NCI-H345 (cell line): ENCODE results near the gene HERC4.

Experiments used
- DNase-seq: peaks from one replicate; lab custom pipeline; 2025; lab: John Stamatoyannopoulos, UW

HERC4 gene, protein sequence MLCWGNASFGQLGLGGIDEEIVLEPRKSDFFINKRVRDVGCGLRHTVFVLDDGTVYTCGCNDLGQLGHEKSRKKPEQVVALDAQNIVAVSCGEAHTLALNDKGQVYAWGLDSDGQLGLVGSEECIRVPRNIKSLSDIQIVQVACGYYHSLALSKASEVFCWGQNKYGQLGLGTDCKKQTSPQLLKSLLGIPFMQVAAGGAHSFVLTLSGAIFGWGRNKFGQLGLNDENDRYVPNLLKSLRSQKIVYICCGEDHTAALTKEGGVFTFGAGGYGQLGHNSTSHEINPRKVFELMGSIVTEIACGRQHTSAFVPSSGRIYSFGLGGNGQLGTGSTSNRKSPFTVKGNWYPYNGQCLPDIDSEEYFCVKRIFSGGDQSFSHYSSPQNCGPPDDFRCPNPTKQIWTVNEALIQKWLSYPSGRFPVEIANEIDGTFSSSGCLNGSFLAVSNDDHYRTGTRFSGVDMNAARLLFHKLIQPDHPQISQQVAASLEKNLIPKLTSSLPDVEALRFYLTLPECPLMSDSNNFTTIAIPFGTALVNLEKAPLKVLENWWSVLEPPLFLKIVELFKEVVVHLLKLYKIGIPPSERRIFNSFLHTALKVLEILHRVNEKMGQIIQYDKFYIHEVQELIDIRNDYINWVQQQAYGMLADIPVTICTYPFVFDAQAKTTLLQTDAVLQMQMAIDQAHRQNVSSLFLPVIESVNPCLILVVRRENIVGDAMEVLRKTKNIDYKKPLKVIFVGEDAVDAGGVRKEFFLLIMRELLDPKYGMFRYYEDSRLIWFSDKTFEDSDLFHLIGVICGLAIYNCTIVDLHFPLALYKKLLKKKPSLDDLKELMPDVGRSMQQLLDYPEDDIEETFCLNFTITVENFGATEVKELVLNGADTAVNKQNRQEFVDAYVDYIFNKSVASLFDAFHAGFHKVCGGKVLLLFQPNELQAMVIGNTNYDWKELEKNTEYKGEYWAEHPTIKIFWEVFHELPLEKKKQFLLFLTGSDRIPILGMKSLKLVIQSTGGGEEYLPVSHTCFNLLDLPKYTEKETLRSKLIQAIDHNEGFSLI

DNA sequence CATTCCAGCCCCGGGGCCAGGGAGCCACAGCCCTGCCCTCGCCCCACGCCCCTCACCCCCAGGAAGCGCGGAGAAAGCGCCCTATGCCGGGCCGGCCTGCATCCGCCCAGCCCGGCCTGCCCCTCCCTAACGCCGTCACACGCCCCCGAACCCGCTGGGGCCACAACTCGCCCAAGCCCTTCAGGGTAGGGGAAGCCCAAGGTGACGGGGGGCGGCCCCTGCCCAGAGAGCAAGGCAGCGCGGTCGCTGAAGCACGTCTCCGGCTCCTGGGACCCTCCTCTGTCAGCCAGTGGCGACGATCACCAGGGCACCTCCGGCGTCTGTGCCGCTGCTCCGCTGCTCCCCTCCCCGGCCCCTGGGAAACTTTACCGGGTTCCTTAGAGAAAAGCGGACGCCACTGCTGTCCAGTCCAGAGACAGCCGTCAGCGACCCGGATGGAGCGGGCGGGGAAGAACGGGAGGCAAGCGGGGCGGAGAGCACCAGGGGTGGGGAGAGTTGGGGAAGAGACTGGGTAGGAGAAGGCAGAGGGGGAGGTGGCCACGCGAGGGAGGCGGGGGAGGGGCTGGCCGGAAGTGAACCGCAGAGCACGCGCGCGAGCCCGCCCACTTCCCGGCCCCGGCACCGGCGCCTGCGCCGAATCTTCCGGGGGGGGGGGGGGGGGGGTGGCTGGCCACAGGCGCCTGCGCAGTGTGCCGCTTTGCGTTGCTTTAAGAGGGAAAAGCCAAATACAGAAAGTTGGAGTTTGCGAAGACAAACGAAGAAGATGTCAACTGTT is at the start of gene HERC4:
Gene HERC4, minus strand, starts transcription at position 509 of the 775 bp plus-strand sequence. CDS start 2,175 bp downstream, outside the sequence.
- DNase-seq, result peak; percentile 88

DNA sequence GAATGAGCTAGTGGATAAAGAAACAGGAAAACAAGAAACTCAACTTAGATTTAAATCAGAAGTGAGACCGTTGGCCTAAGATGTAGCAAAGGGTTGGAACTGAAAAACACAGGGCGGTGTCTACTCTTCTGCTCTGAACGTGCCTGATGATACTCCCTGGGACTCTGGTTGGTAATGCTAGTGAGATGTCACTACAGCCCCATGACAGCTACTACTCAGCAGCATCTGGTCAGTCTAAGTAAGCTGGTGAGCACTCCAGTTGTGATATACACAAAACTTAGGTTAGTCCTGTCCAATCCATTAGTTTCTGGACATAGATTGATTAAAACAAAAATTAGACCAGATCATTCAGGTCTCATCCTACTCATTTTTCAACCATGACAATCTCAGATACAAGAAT is 49.6 kb upstream of the HERC4 start:
- no peak for DNase-seq

DNA sequence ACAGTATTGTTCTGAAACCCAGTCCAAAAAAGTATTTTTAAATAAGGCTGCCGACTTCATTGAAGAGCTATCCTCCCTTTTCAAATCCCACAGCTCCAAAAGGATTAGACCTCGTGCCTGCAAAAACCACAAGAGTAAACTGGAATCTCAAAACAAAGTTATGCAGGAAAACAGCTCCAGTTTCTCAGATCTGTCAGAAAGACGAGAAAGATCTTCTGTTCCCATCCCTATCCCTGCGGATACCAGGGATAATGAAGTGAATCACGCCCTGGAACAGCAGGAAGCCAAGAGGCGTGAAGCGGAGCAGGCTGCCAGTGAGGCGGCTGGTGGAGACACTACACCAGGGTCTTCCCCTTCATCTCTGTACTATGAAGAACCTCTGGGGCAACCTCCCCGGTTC is 46.8 kb upstream of the HERC4 start:
- DNase-seq, result no peak

DNA sequence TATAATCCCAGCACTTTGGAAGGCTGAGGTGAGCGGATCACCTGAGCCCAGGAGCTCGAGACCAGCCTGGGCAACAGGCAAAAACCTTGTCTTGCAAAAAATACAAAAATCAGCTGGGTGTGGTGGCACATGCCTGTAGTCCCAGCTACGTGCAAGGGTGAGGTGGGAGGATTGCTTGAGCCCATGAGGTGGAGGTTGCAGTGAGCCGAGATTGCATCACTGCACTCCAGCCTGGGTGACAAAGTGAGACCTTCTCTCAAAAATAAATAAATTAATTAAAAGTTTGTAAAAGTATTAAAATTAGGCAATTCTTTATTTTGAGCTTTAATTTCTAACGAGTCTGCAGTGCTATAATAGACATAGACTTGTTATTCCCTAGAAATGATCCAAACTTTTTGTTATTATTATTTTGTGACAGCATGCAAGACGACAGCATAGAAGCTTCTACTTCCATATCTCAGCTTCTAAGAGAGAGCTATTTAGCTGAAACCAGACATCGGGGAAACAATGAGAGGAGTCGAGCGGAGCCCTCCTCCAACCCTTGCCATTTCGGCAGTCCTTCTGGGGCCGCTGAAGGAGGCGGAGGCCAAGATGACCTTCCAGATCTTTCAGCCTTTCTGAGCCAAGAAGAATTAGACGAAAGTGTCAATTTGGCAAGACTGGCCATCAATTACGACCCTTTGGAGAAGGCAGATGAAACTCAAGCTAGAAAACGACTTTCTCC is 46.1 kb upstream of the HERC4 start:
- DNase-seq, result no peak

DNA sequence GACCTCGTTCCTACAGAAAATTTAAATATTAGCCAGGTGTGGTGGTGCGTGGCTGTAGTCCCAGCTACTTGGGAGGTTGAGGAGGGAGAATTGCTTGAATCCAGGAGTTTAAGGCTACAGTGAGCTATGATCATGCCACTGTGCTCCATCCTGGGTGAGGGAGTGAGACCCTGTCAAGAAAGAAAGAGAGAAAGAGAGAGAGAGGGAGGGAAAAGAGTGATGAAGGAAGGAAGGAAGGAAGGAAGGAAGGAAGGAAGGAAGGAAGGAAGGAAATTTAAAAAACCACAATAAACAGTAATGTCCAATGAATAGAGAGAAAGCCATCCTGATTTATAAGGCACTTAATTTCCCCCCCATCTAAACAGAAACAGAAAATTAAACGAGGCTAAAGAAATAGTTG is 43.6 kb upstream of the HERC4 start:
- DNase-seq, result no peak

DNA sequence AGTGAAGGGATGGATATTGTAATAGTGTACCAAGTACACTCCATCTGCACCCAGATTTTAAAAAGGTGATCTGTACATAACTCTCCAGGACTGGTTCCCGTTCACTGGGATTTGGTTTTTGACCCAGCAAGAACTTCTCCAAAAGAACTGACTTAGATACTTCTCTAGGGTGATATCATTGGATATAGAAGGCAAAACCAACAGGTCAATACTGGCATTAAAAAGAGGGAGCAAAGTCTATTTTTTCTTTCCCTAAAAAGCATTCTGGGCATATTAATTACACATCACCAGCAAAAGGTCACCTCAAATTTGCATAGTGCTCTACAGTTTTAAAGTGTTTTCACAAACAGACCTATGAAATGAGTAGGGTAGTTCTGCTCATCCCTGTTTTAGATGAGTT is 37.8 kb upstream of the HERC4 start:
- no peak for DNase-seq

DNA sequence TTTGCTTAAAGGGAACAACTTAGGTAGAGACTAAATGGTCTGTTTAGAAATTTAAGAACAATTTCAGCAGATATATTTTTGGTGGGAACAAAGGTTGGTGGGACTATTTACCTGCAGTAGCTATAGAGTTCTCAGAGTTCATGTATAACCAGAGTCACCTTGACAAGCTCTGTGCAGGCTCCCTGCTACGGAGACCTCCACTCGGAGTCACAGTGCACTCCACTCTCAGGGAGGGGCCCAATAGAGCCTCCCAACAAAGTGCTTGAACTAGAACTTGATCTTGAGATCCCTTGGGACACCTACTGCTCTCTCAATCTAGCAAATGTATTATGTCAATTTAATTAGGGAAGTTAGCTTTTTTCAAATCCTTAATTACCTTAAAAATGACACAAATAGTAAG is 36.5 kb upstream of the HERC4 start:
- no peak for DNase-seq

DNA sequence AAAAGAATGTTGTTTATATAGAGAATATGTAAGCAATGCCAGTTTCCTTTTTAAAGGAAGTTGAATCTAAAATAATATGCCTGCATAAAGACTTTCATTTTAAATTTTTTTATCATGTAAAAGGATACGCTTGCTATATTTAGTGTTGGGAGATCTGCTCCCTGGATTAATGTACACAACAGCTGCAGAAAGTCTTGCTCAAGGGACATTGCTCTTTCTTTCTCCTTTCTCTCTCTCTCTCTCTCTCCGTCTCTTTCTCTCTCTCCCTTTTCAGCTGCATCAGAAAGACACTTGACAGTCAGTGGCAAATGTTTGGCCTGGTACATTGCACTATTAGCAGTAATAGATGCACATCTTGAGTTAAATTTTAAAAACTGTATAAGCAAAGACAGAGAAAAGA is 34.9 kb upstream of the HERC4 start:
- DNase-seq, result no peak

DNA sequence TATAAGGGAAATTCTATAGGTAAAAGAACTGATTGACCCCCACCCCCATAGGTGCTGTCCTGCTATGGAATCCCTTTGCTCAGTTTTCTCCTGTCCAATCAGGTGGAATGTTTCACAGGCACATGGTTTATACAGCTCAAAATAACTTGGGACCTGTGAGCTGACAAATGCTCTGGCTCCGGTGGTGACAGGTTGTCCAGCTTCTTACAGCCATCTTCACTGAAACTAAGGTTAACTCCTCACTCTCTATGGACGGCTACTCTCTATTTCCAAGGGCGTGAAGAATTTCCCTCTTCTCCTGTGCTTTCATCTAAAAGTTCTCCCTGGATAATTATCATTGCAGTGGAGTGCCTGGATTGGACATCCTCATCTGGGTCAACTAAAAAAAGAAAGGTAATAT is 34.2 kb upstream of the HERC4 start, which contains the start of gene MYPN:
Gene MYPN, plus strand, starts transcription at position 158 of the 400 bp plus-strand sequence. CDS start 11,951 bp downstream, outside the sequence.
- DNase-seq, result no peak

DNA sequence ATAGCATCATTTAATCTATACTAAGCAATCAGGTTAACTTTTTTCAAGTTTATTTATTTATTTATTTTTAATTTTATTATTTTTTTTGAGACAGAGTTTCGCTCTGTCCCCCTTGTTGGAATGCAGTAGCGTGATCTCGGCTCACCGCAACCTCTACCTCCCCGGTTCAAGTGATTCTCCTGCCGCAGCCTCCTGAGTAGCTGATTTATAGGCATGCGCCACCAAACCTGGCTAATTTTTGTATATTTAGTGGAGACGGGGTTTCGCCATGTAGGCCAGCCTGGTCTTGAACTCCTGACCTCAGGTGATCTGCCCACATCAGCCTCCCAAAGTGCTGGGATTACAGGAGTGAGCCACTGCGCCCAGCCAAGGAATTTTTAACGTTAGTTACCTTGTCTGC is 33.6 kb upstream of the HERC4 start:
- DNase-seq, result no peak

DNA sequence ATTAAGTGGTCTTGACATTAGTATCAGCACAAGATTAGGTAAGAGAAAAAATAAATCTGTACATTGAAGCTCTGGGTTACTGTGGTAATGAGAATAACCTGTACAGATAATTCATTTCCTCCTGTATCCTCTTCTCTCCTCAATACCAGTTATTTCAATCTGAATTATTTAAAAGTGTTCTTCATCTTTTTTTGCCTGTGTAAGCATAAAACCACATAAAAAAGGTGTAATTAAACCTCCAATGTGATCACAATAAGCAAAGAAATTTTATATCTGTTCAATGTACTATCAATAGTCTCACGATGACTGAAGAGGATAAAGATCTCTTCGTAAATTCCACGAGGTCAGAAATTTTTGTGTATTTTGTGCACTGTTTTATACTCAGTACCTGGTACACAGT is 33.0 kb upstream of the HERC4 start:
- no peak for DNase-seq

DNA sequence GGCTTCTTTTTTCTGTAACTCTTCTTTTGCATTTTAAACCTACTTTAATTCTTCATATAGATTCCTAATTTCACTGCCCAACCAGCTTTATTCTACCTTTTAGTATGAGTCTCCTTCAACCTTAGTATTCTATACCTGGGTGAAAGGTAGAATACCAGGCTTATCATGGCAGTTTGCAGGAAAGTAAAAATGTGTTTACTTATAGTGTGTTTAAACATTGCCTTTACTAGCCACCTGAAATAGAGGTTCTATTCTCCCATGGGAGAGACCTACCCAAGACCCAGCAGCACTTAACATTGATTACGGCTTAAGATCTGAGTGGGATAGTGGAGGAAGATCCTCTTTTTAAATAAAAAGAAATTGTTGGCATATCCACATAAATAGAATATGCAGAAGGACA is 32.6 kb upstream of the HERC4 start:
- DNase-seq, result no peak

DNA sequence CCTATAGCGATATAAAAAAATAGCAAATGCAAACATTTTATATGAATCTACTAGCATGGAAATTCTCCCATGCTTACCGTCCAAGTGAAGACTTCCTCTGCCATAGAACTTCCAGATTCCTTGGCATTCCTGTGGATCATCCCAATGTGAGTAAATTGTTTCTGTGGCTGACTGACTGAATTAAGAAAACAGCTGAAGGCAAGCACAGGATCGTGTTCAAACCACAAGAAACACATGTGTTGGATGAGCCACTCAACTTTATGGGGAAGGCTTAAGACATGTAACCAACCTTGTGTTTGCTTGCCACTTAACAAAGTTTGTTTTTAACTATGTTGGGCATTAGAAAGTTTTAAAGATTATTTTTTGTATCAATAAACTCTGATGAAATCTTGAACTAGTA is 31.6 kb upstream of the HERC4 start:
- DNase-seq, result no peak

DNA sequence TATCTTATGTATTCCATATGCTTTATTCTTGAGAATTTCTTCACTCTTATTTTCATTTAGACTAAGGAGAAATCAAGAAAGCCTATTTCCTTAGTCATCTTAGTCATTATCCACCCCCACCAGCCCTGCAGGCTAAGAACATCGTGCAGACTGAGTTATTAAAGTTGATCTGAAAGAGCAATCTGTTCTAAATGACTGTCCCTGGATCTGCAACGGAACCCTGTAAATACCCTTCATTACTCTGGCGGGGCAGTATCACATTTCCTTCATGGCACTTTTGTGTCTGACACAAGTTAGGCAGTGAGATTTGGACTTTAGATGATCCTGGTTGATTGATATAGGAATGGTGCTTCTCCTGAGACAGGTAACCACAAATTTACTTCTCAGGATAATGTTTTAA is 30.7 kb upstream of the HERC4 start:
- no peak for DNase-seq

DNA sequence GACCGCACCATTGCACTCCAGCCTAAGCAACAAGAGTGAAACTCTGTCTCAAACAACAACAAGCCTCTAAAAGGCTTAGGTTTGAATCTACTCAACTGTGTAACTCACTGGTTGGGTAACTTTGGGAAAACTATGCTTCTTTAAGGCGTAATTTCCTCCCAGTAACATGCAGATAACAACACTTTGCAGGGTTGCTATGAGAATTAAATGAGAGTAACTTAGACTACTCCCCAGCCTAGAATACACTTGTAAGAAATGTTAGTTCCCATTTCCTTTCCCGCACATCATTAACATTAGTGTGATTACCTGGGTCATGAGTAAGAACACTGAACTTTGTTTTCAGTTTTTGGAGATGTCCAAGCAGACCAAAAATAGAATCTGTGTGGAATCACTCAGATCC is 28.8 kb upstream of the HERC4 start:
- DNase-seq, result no peak

DNA sequence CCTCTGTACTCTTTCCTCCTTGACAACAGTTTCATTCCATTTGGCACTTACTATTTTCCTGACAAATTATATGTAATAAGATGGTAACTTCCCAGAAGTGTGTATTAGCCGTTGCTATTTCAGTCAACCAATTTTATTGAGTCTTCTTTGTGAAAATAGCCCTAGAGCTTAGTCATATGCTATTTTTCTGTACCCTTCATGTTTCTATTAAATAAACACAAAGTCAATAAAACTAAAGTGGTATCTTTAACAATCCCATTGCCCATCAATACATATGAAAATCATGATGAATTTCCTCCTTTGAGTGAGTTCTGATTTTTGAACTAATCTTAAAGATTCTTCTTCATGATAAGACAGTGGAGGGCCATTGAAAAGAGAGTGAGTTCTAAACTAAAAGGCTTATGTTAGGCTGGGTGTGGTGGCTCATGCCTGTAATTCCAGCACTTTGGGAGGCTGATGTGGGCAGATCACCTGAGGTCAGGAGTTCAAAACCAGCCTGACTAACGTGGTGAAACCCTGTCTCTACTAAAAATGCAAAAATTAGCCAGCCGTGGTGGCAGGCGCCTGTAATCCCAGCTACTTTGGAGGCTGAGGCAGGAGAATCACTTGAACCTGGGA is 28.3 kb upstream of the HERC4 start:
- DNase-seq, result no peak

DNA sequence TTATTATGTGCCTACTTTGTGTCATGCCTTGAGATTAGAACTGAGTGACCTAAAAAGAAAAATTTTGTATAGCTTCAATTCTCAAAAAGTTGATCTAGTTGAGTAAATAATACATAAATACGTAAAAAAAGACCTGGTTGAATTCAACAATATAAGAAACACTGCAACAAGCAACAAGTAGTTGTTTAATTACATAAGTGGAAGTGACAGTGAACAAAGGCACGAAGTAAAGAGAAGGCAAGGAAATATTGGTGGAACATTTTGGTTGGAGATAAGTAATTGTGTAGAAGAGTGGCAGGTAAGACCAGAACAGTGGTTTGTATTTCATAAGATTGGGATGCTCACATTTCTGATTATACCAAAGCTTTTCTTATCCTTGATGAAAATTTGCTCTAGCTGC is 26.0 kb upstream of the HERC4 start:
- DNase-seq, result no peak

DNA sequence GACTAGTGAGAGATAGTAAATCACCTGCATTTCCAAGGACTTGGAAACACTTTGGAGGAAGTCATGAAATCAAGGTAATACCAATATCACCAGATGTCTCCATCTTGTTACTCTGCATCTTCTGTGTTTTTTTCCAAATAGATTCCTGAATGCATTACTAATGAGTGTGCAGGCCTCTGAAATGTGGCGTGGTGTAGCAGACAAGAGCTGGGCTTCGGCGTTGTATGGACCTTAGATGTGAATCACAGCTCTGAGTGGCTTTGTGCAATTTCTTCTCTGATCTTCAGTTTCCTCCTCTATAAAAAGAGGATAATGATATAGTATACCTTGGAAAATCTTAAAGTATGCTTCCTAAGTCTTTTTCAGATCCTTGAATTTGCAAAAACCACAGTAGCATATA is 24.7 kb upstream of the HERC4 start:
- no peak for DNase-seq

DNA sequence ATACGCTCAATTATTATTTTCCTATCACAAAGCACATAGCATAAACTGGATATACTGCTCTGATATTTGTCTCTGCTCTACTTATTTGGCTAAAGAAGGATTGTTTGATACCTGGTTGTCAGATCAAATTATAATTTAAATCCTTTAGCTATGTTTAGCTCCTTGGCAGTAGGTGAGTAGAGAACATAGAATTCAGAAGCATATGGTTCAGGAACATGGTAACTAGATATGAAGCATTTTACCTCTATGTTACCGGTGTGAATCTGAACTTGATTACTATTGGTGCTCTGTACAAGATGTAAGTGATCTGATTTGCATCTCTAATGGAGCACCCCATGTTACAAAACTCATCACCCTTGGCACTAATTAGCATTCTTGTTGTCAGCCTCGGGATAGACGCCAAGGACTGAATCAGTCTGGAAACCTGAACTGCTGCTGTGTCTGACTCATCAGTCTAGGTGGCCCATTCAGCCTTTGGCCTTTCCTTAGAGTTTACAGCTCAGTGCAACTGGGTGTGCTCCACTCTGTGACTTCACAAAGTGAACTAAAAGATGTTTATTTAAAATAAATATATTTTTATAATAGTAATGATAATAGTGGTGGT is 21.9 kb upstream of the HERC4 start:
- DNase-seq, result no peak

DNA sequence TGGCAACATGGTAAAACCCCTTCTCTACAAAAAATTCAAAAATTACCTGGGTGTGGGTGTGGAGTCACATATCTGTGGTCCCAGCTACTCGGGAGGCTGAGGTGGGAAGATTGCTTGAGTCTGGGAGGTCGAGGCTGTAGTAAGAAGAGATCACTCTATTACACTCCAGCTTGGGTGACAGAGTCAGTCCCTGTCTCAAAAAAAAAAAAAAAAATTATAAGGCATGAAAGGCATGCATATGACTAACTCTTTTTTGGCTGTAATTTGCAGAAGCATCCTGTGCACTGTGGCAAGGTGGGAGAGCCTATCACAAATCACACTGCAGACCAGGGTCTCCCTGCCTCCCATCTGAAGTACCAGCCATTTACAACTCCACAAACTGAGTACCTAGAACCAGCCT is 20.1 kb upstream of the HERC4 start:
- no peak for DNase-seq
